MCF 10A (cell line): ENCODE data around the gene NR1H3. TPM values are rescaled to one million over a fixed set of nuclear protein-coding genes. Genes with fewer than 3 reads are reported as not detected.

Source experiments
- BruUV-seq: library from RNA; stranded (reverse); fragments of 400-500 nt; replicated peaks from 2 replicates; lab custom pipeline; 2021; lab: Mats Ljungman, UMichigan
- CTCF ChIA-PET: fragments of 300-600 bp; sonication (Branson Sonifier 250); formaldehyde crosslinking; extraction: SDS; loops from one replicate; lab custom pipeline; 2021; ENCODE audit warnings: antibody characterized with exemption, inconsistent platforms; lab: Yijun Ruan, JAX
- POLR2A ChIA-PET: fragments of 300-600, 350-650 bp; sonication (Branson Sonifier 250); formaldehyde crosslinking; extraction: SDS; loops from one replicate; lab custom pipeline; 2020; ENCODE audit warnings: antibody characterized with exemption, inconsistent platforms; lab: Yijun Ruan, JAX
- DNase-seq: peaks from one replicate; pipeline ENCODE4 v3.0.0-alpha.2; 2018; ENCODE audit not compliant: unreplicated experiment
- H3K27ac Mint-ChIP-seq: one replicate; pipeline ENCODE4 v1.8.0; 2022; ENCODE audit warnings: mild to moderate bottlenecking, low read depth, mixed read lengths; ENCODE audit not compliant: unreplicated experiment
- H3K27me3 Mint-ChIP-seq: one replicate; pipeline ENCODE4 v1.8.0; 2022; ENCODE audit warnings: mixed read lengths; ENCODE audit not compliant: insufficient read depth, unreplicated experiment
- H3K36me3 Mint-ChIP-seq: one replicate; pipeline ENCODE4 v1.8.0; 2022; ENCODE audit warnings: mild to moderate bottlenecking, moderate library complexity, mixed read lengths; ENCODE audit not compliant: insufficient read depth, unreplicated experiment
- H3K4me1 Mint-ChIP-seq: one replicate; pipeline ENCODE4 v1.8.0; 2022; ENCODE audit warnings: mixed read lengths; ENCODE audit not compliant: insufficient read depth, unreplicated experiment
- H3K4me3 Mint-ChIP-seq: one replicate; pipeline ENCODE4 v1.8.0; 2022; ENCODE audit warnings: mild to moderate bottlenecking, moderate library complexity, mixed read lengths; ENCODE audit not compliant: unreplicated experiment
- H3K9me3 Mint-ChIP-seq: one replicate; pipeline ENCODE4 v1.8.0; 2022; ENCODE audit warnings: mixed read lengths; ENCODE audit not compliant: unreplicated experiment
- CTCF ChIP-seq: fragments of 200-600 bp; IDR thresholded peaks from one replicate; pipeline ENCODE4 v1.8.0; 2022; ENCODE audit warnings: antibody characterized with exemption, mild to moderate bottlenecking; ENCODE audit not compliant: unreplicated experiment
- intact Hi-C: fragments of 100-400 bp; cut with micrococcal nuclease; formaldehyde crosslinking; loops from 2 replicates; pipeline ENCODE4 v1.14.1; 2022
- total RNA-seq: library from RNA; stranded (reverse); gene quantifications from 2 replicates; pipeline ENCODE4 v1.2.3, GENCODE V29; 2022

Gene NR1H3
- total RNA-seq, 1 experiment from 2014 or later: 17.8 TPM

GRCh38 chr11:47242596-47243192 lies 15.1 kb upstream of the NR1H3 start:
- ChIA-PET POLR2A (interaction anchor here (0.6 to 5.2 kb wide), 11 partner anchors 10 to 162 kb away, joined by 3 to 25 read pairs (median 5); partner anchors contain the start of genes DDB2 and PACSIN3), CTCF (interaction anchor here (0.7 to 1.2 kb wide), 2 partner anchors 16 to 65 kb away, joined by 3 to 6 read pairs; no protein-coding TSS in a partner anchor)

DNA sequence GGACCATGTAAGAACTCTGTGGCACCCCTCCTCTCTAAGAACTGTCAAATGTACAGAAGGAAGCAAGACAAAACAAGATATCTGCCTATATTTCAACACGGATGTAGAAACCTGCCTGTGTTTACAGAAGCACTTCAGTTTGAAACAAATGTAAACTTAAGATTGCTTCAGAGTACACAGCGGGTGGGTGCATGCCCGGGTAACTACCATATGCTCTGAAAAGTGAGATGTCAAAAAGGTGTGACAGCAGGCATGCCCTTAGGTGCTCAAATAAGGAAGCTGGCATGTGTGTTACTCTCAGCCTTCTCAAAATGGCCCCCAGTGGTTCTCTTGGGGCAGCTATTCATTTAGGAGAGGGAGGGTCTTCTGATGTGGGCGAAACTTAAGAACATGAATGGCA lies 14.3 kb upstream of the NR1H3 start:
- peak overlapping the region; percentile 9 for H3K27ac Mint-ChIP-seq
- H3K27me3 Mint-ChIP-seq: no peaks in the 10 kb centered on the region
- no peak overlapping the region for H3K4me3 Mint-ChIP-seq
- BruUV-seq: no TSS peak
- no peaks in the 10 kb centered on the region for H3K9me3 Mint-ChIP-seq
- no peak for DNase-seq
- POLR2A ChIA-PET: interaction anchor here (1.0 to 5.2 kb wide), 5 partner anchors 11 to 161 kb away, joined by 3 to 25 read pairs (median 4); partner anchors contain the start of gene DDB2
- H3K4me1 Mint-ChIP-seq: peaks cover 14% of the 10 kb centered on the region
- peaks cover 66% of the 10 kb centered on the region for H3K36me3 Mint-ChIP-seq
- TF ChIP-seq CTCF: no peak
- CTCF ChIA-PET: interaction anchor here (0.7 kb wide), 1 partner anchor 65 kb away, joined by 3 read pairs; no protein-coding TSS in a partner anchor
- intact Hi-C loops: no loop called here

More at GRCh38 chr11:47242596-47243192, 15.1 kb upstream of the NR1H3 start:
- no TSS peak for BruUV-seq
- intact Hi-C loops: no loop called here
- H3K27me3 Mint-ChIP-seq: no peaks in the 10 kb centered on the region
- peaks cover 9% of the 10 kb centered on the region for H3K4me1 Mint-ChIP-seq
- H3K27ac Mint-ChIP-seq: peak overlapping the region; percentile 2
- no peaks in the 10 kb centered on the region for H3K9me3 Mint-ChIP-seq
- H3K4me3 Mint-ChIP-seq: no peak overlapping the region
- peaks cover 73% of the 10 kb centered on the region for H3K36me3 Mint-ChIP-seq
- no peak for DNase-seq
- no peak for TF ChIP-seq CTCF

DNA sequence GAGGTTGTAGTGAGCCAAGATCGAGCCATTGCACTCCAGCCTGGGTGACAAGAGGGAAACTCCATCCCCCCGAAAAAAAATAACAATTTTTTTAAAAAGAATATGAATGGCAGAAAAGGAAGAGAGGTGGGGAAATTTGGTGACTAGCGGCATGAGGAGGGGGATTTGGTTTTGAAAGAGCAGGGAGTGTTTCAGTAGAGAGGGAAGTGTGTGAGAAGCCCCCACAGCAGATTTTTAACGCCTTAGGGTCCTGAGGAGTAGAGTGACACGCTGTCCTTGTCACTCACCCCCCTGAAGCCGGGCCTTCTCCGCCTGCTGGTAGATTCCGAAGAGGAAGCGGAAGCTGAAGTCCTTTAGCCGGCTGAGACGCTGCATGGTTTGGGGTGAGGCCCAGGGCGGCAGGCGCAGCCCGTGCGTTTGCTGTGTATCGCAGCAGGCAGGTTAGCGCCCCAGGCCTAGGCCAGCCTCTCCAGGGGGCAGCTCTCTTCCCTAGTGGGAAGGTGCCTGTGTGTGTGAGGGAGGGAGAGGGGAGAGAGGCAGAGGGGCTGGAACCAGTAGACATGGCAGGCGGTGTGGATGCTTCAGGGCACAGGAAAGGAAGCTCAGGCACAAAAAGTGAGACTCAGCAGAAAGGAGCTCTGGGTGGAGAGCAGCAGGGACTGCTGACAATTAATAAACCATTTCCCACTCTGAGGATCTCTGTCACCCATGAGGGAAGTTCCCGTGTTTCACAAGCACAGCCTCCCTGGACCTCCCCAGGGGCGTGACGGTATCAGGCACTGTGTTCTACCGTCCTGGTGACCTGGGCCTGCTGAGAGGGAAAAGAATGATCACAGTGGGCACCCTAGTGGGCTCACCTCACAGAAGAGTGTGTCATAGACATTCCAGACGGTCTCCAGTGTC lies 13.1 kb upstream of the NR1H3 start:
- ChIA-PET CTCF (interaction anchor here (0.7 kb wide), 1 partner anchor 81 kb away, joined by 3 read pairs; no protein-coding TSS in a partner anchor), POLR2A (interaction anchor here (0.6 to 5.2 kb wide), 8 partner anchors 12 to 308 kb away, joined by 3 to 25 read pairs (median 4); partner anchors contain the start of gene DDB2)
- no peaks in the 10 kb centered on the region for H3K9me3 Mint-ChIP-seq
- no peak for TF ChIP-seq CTCF
- H3K4me3 Mint-ChIP-seq: no peak overlapping the region
- no peak for DNase-seq
- BruUV-seq: no TSS peak
- H3K27me3 Mint-ChIP-seq: no peaks in the 10 kb centered on the region
- intact Hi-C loops: no loop called here
- H3K36me3 Mint-ChIP-seq: peaks cover 53% of the 10 kb centered on the region
- H3K27ac Mint-ChIP-seq: no peak overlapping the region
- H3K4me1 Mint-ChIP-seq: peaks cover 14% of the 10 kb centered on the region
